Naive thymus-derived CD4-positive, alpha-beta T cell (primary cell): ENCODE results near the gene GPR31. TPM values are rescaled to one million over a fixed set of nuclear protein-coding genes. Genes with fewer than 3 reads are reported as not detected.

Experiments
- ATAC-seq: fragments of 150-1000 bp; cut with Tn5 transposase; 2 replicates; pipeline ENCODE4 v1.10.0; 2021; ENCODE audit warnings: mild to moderate bottlenecking, moderate library complexity
- CTCF ChIA-PET: fragments of 350-600 bp; sonication (Branson Sonifier 250); formaldehyde crosslinking; loops from one replicate; lab custom pipeline; 2021; ENCODE audit warnings: antibody characterized with exemption; lab: Charles Lee
- POLR2A ChIA-PET: fragments of 350-600 bp; sonication (Branson Sonifier 250); formaldehyde crosslinking; loops from one replicate; lab custom pipeline; 2021; ENCODE audit warnings: antibody characterized with exemption, inconsistent platforms; lab: Charles Lee
- DNase-seq, 9 donors: peaks; one replicate each; pipeline versions ENCODE4 v3.0.0 to v3.0.0-alpha.2; 2020 to 2022; ENCODE audit warnings: mixed read lengths in 1 of 9
- H3K27ac ChIP-seq: one replicate; pipeline ENCODE4 v1.7.0; 2013; ENCODE audit warnings: mild to moderate bottlenecking, low read depth, low read length, moderate library complexity
- H3K27me3 ChIP-seq, 2 donors: one replicate each; pipeline ENCODE4 v1.7.0; 2013; ENCODE audit warnings: low read length in 2 of 2, mild to moderate bottlenecking in 2 of 2, moderate library complexity in 2 of 2; ENCODE audit not compliant: control insufficient read depth in 2 of 2, insufficient read depth in 2 of 2
- H3K36me3 ChIP-seq, 3 experiments: 1 replicate in 2 of 3; 2 replicates in 1 of 3; pipeline ENCODE4 v1.7.0; 2013; ENCODE audit warnings: low read length in 3 of 3, mild to moderate bottlenecking in 3 of 3, moderate library complexity in 1 of 3; ENCODE audit not compliant: insufficient read depth in 3 of 3, control insufficient read depth in 2 of 3
- H3K4me1 ChIP-seq, 2 donors: one replicate each; pipeline ENCODE4 v1.7.0; 2013; ENCODE audit warnings: low read length in 2 of 2, mild to moderate bottlenecking in 2 of 2, moderate library complexity in 1 of 2; ENCODE audit not compliant: control insufficient read depth in 2 of 2, insufficient read depth in 2 of 2
- H3K4me3 ChIP-seq: 2 replicates; pipeline ENCODE4 v1.7.0; 2013; ENCODE audit warnings: mild to moderate bottlenecking, low read length
- H3K9me3 ChIP-seq, 3 experiments: 1 replicate in 2 of 3; 2 replicates in 1 of 3; pipeline ENCODE4 v1.7.0; 2013; ENCODE audit warnings: low read length in 3 of 3; ENCODE audit not compliant: control insufficient read depth in 2 of 3
- H3K27ac Mint-ChIP-seq, 9 donors: one replicate each; pipeline ENCODE4 v1.8.0; 2020 to 2022; ENCODE audit warnings: mixed read lengths in 9 of 9, mild to moderate bottlenecking in 8 of 9, moderate library complexity in 5 of 9, inconsistent platforms in 2 of 9
- H3K27me3 Mint-ChIP-seq, 5 donors: one replicate each; pipeline ENCODE4 v1.8.0; 2021 to 2022; ENCODE audit warnings: mixed read lengths in 5 of 5, mild to moderate bottlenecking in 1 of 5
- H3K36me3 Mint-ChIP-seq, 5 donors: one replicate each; pipeline ENCODE4 v1.8.0; 2020 to 2022; ENCODE audit warnings: mixed read lengths in 5 of 5, mild to moderate bottlenecking in 3 of 5, inconsistent platforms in 1 of 5
- H3K4me1 Mint-ChIP-seq, 7 donors: one replicate each; pipeline ENCODE4 v1.8.0; 2020 to 2022; ENCODE audit warnings: mixed read lengths in 7 of 7, mild to moderate bottlenecking in 3 of 7, inconsistent platforms in 1 of 7
- H3K4me3 Mint-ChIP-seq, 10 donors: one replicate each; pipeline ENCODE4 v1.8.0; 2020 to 2022; ENCODE audit warnings: mild to moderate bottlenecking in 10 of 10, mixed read lengths in 10 of 10, moderate library complexity in 6 of 10, inconsistent platforms in 2 of 10
- H3K9me3 Mint-ChIP-seq, 11 donors: one replicate each; pipeline ENCODE4 v1.8.0; 2020 to 2022; ENCODE audit warnings: mixed read lengths in 11 of 11, mild to moderate bottlenecking in 4 of 11, inconsistent platforms in 1 of 11, moderate library complexity in 1 of 11
- intact Hi-C, 2 donors: fragments of 100-400 bp; cut with micrococcal nuclease; formaldehyde crosslinking; loops; one replicate each; pipeline ENCODE4 v1.15.1; 2023
- polyA plus RNA-seq, 2 donors: library from polyadenylated mRNA; unstranded; fragments of 300-500 nt; fragmentation: Illumina TruSeq; gene quantifications; one replicate each; pipeline ENCODE4 v1.2.3, GENCODE V29; 2021
- total RNA-seq, 6 experiments: library from RNA in 5 of 6; stranded (reverse) in 5 of 6; gene quantifications; 1 replicate in 5 of 6; 2 replicates in 1 of 6; pipeline ENCODE4 v1.2.3 and lab custom pipeline; 2021 to 2026

GPR31 gene
- total and polyA plus RNA-seq, 7 experiments from 2014 or later, result not detected

GRCh38 chr6:167118006-167118405 is 39.8 kb downstream of the GPR31 start:
- Histone ChIP-seq H3K27ac (no peak overlapping the region), H3K36me3 (no peaks in the 10 kb centered on the region), H3K9me3 (no peaks in the 10 kb centered on the region), H3K4me1 (peaks cover 28 to 46% of the 10 kb centered on the region in 2 donors), H3K27me3 (no peaks in the 10 kb centered on the region), H3K4me3 (no peak overlapping the region)
- no peak overlapping the region for H3K4me3 Mint-ChIP-seq
- H3K36me3 Mint-ChIP-seq, result no peaks in the 10 kb centered on the region
- POLR2A ChIA-PET, result no interaction called here
- intact Hi-C loops, result no loop called here
- CTCF ChIA-PET, result no interaction called here
- H3K27ac Mint-ChIP-seq, result peak overlapping the region in 3 of 9 donors; percentile 51 to 88 (median 83)
- no peak for DNase-seq
- peaks cover 11 to 52% (median 38%) of the 10 kb centered on the region in 7 donors for H3K4me1 Mint-ChIP-seq
- ATAC-seq, result no peak
- H3K9me3 Mint-ChIP-seq, result no peaks in the 10 kb centered on the region
- H3K27me3 Mint-ChIP-seq, result peaks cover 0 to 5% (median 0%) of the 10 kb centered on the region in 5 donors

GRCh38 chr6:167116838-167117228 is 40.9 kb downstream of the GPR31 start:
- ChIA-PET POLR2A (no interaction called here), CTCF (no interaction called here)
- Histone ChIP-seq H3K36me3 (no peaks in the 10 kb centered on the region), H3K9me3 (no peaks in the 10 kb centered on the region), H3K4me3 (no peak overlapping the region), H3K4me1 (peaks cover 28 to 42% of the 10 kb centered on the region in 2 donors), H3K27me3 (no peaks in the 10 kb centered on the region), H3K27ac (no peak overlapping the region)
- Mint-ChIP-seq H3K27me3 (peaks cover 0 to 10% (median 0%) of the 10 kb centered on the region in 5 donors), H3K36me3 (no peaks in the 10 kb centered on the region), H3K4me1 (peaks cover 8 to 54% (median 43%) of the 10 kb centered on the region in 7 donors), H3K9me3 (no peaks in the 10 kb centered on the region), H3K4me3 (no peak overlapping the region), H3K27ac (no peak overlapping the region)
- no peak for DNase-seq
- ATAC-seq, result no peak
- intact Hi-C loops, result no loop called here

- Histone ChIP-seq H3K36me3 (no peaks in the 10 kb centered on the region), H3K4me1 (peaks cover 27 to 37% of the 10 kb centered on the region in 2 donors), H3K27me3 (no peaks in the 10 kb centered on the region), H3K27ac (no peak overlapping the region), H3K9me3 (no peaks in the 10 kb centered on the region), H3K4me3 (no peak overlapping the region)
- no peaks in the 10 kb centered on the region for H3K9me3 Mint-ChIP-seq
- peaks cover 0 to 7% (median 0%) of the 10 kb centered on the region in 5 donors for H3K27me3 Mint-ChIP-seq
- H3K4me3 Mint-ChIP-seq, result no peak overlapping the region
- H3K4me1 Mint-ChIP-seq, result peaks cover 8 to 48% (median 38%) of the 10 kb centered on the region in 7 donors
- ChIA-PET POLR2A (no interaction called here), CTCF (no interaction called here)
- H3K36me3 Mint-ChIP-seq, result no peaks in the 10 kb centered on the region
- H3K27ac Mint-ChIP-seq, result peak overlapping the region in 1 of 9 donors; percentile 18
- ATAC-seq, result no peak
- no peak for DNase-seq
- intact Hi-C loops, result no loop called here
Observed at GRCh38 chr6:167116109-167116837, 41.5 kb downstream of the GPR31 start.

- H3K4me1 ChIP-seq, result peaks cover 15 to 25% of the 10 kb centered on the region in 2 donors
- Mint-ChIP-seq H3K4me3 (no peak overlapping the region), H3K4me1 (peaks cover 5 to 36% (median 29%) of the 10 kb centered on the region in 7 donors), H3K27ac (peak overlapping the region in 1 of 9 donors; percentile 7), H3K27me3 (peaks cover 0 to 7% (median 2%) of the 10 kb centered on the region in 5 donors), H3K36me3 (no peaks in the 10 kb centered on the region), H3K9me3 (no peaks in the 10 kb centered on the region)
- CTCF ChIA-PET, result no interaction called here
- H3K27me3 ChIP-seq, result no peaks in the 10 kb centered on the region
- DNase-seq, result no peak
- ATAC-seq, result no peak
- no peaks in the 10 kb centered on the region for H3K36me3 ChIP-seq
- H3K27ac ChIP-seq, result no peak overlapping the region
- H3K9me3 ChIP-seq, result no peaks in the 10 kb centered on the region
- no peak overlapping the region for H3K4me3 ChIP-seq
- intact Hi-C loops, result no loop called here
- POLR2A ChIA-PET, result no interaction called here
Observed at GRCh38 chr6:167115054-167115453, 42.7 kb downstream of the GPR31 start.

- Mint-ChIP-seq H3K9me3 (no peaks in the 10 kb centered on the region), H3K4me1 (peaks cover 0 to 30% (median 28%) of the 10 kb centered on the region in 7 donors), H3K27me3 (peaks cover 3 to 9% (median 7%) of the 10 kb centered on the region in 5 donors), H3K4me3 (no peak overlapping the region), H3K27ac (no peak overlapping the region), H3K36me3 (no peaks in the 10 kb centered on the region)
- DNase-seq (no peak), ATAC-seq (peak; percentile 82)
- CTCF ChIA-PET, result no interaction called here
- Histone ChIP-seq H3K36me3 (no peaks in the 10 kb centered on the region), H3K27ac (no peak overlapping the region), H3K4me3 (no peak overlapping the region), H3K27me3 (no peaks in the 10 kb centered on the region), H3K4me1 (peaks cover 10 to 16% of the 10 kb centered on the region in 2 donors), H3K9me3 (no peaks in the 10 kb centered on the region)
- intact Hi-C loops, result no loop called here
- POLR2A ChIA-PET, result no interaction called here
Observed at GRCh38 chr6:167113935-167114910, 43.6 kb downstream of the GPR31 start.

GRCh38 chr6:167113047-167113754 is 44.6 kb downstream of the GPR31 start:
- H3K4me3 ChIP-seq, result no peak overlapping the region
- Mint-ChIP-seq H3K9me3 (no peaks in the 10 kb centered on the region), H3K27ac (no peak overlapping the region), H3K4me3 (no peak overlapping the region), H3K4me1 (peaks cover 0 to 20% (median 17%) of the 10 kb centered on the region in 7 donors), H3K36me3 (no peaks in the 10 kb centered on the region), H3K27me3 (peaks cover 3 to 9% (median 8%) of the 10 kb centered on the region in 5 donors)
- POLR2A ChIA-PET, result no interaction called here
- peaks cover 0 to 7% of the 10 kb centered on the region in 2 donors for H3K4me1 ChIP-seq
- no peaks in the 10 kb centered on the region for H3K27me3 ChIP-seq
- DNase-seq, result no peak
- ATAC-seq, result no peak
- intact Hi-C loops, result no loop called here
- CTCF ChIA-PET, result no interaction called here
- H3K27ac ChIP-seq, result no peak overlapping the region
- H3K36me3 ChIP-seq, result no peaks in the 10 kb centered on the region
- no peaks in the 10 kb centered on the region for H3K9me3 ChIP-seq
